Brain microvascular endothelial cell (primary cell): ENCODE measurements around the gene CTXN1.

ENCODE experiments used
- DNase-seq: peaks from one replicate; pipeline ENCODE4 v3.0.0-alpha.2; 2020
- H3K27ac ChIP-seq: fragments of 250-450 bp; sonication (Bioruptor Pico); 2 replicates; pipeline ENCODE4 v1.5.1; 2020; ENCODE audit warnings: mild to moderate bottlenecking, moderate library complexity
- H3K27me3 ChIP-seq: fragments of 250-450 bp; sonication (Bioruptor Pico); replicated peaks from 2 replicates; pipeline ENCODE4 v1.5.1; 2020; ENCODE audit warnings: mild to moderate bottlenecking
- H3K36me3 ChIP-seq: fragments of 250-450 bp; sonication (Bioruptor Pico); replicated peaks from 2 replicates; pipeline ENCODE4 v1.5.1; 2020; ENCODE audit warnings: mild to moderate bottlenecking
- H3K4me3 ChIP-seq: 2 replicates; pipeline ENCODE4 v1.5.1; 2011; ENCODE audit warnings: low read depth, mild to moderate bottlenecking, control low read depth, low read length, moderate library complexity
- CTCF ChIP-seq: IDR thresholded peaks from 2 replicates; pipeline ENCODE4 v1.5.1; 2011; ENCODE audit warnings: low read depth, mild to moderate bottlenecking, moderate library complexity, low read length, control low read depth, inconsistent platforms; ENCODE audit errors: missing control alignments
- in situ Hi-C: cut with HindIII; loops from 2 replicates; pipeline ENCODE4 v1.10.0; 2017; ENCODE audit warnings: low sequenced_read_pairs, low pct_ligation_motif_present

The CTXN1 gene

GRCh38 chr19:7902796-7903243 is 23.1 kb downstream of the CTXN1 start:
- in situ Hi-C loops, result no loop called here
- DNase-seq, result no peak
- no peaks in the 10 kb centered on the region for H3K27me3 ChIP-seq
- H3K27ac ChIP-seq, result peak overlapping the region; percentile 23
- TF ChIP-seq CTCF, result no peak
- H3K4me3 ChIP-seq, result peak overlapping the region; percentile 65
- peaks cover 18% of the 10 kb centered on the region for H3K36me3 ChIP-seq

GRCh38 chr19:7901337-7901736 is 24.6 kb downstream of the CTXN1 start:
- in situ Hi-C loops, result no loop called here
- Histone ChIP-seq H3K36me3 (peaks cover 18% of the 10 kb centered on the region), H3K27ac (no peak overlapping the region), H3K27me3 (no peaks in the 10 kb centered on the region), H3K4me3 (no peak overlapping the region)
- TF ChIP-seq CTCF, result no peak
- DNase-seq, result no peak

- Histone ChIP-seq H3K27me3 (no peaks in the 10 kb centered on the region), H3K4me3 (no peak overlapping the region), H3K36me3 (peaks cover 14% of the 10 kb centered on the region), H3K27ac (no peak overlapping the region)
- no peak for DNase-seq
- no peak for TF ChIP-seq CTCF
- in situ Hi-C loops, result no loop called here
These were observed 25.0 kb downstream of the CTXN1 start for GRCh38 chr19:7900931-7901330.

- Histone ChIP-seq H3K36me3 (peaks cover 13% of the 10 kb centered on the region), H3K27ac (no peak overlapping the region), H3K27me3 (no peaks in the 10 kb centered on the region), H3K4me3 (no peak overlapping the region)
- TF ChIP-seq CTCF, result no peak
- in situ Hi-C loops, result no loop called here
- no peak for DNase-seq
These were observed 25.5 kb downstream of the CTXN1 start for GRCh38 chr19:7900401-7900870.

GRCh38 chr19:7899751-7900378 is 26.1 kb downstream of the CTXN1 start:
- DNase-seq, result no peak
- H3K27ac ChIP-seq, result no peak overlapping the region
- H3K4me3 ChIP-seq, result no peak overlapping the region
- TF ChIP-seq CTCF, result no peak
- in situ Hi-C loops, result no loop called here
- no peaks in the 10 kb centered on the region for H3K27me3 ChIP-seq
- H3K36me3 ChIP-seq, result peaks cover 13% of the 10 kb centered on the region

GRCh38 chr19:7898967-7899366 is 27.0 kb downstream of the CTXN1 start:
- in situ Hi-C loops, result no loop called here
- H3K27ac ChIP-seq, result no peak overlapping the region
- no peak for DNase-seq
- H3K4me3 ChIP-seq, result no peak overlapping the region
- TF ChIP-seq CTCF, result no peak
- peaks cover 13% of the 10 kb centered on the region for H3K36me3 ChIP-seq
- H3K27me3 ChIP-seq, result no peaks in the 10 kb centered on the region
